GM19372 (cell line): ENCODE data around the gene CDK17.
"Not testable (repeated sequence)": the region's sequence is repeated elsewhere in the genome, so short reads cannot be mapped to it uniquely, and the experiment has no call there.

Experiments
- ATAC-seq: cut with Tn5 transposase; IDR thresholded peaks from one replicate; pipeline ENCODE4 v1.9.1; 2021; ENCODE audit warnings: mild to moderate bottlenecking, low read depth, moderate library complexity; ENCODE audit not compliant: unreplicated experiment

Gene CDK17

DNA sequence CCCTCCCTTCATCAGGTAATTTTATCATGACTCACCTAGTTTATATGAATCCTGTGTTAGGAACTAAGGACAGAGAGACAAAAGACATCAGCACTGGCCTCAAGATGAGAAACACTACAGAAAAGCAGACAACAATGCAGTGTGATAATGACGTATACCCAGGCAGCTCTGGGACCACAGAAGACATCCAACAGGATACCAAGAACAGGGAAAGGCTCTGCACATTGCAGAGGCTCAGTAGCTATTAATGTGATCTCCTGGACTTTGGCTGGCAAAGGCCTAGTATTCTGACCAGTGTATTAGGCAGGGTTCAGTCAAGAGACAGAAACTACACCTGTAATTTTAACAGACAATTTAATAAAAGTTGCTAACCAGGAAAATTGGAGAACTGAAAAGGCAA, 39.7 kb downstream of the CDK17 start:
- no peak for ATAC-seq

DNA sequence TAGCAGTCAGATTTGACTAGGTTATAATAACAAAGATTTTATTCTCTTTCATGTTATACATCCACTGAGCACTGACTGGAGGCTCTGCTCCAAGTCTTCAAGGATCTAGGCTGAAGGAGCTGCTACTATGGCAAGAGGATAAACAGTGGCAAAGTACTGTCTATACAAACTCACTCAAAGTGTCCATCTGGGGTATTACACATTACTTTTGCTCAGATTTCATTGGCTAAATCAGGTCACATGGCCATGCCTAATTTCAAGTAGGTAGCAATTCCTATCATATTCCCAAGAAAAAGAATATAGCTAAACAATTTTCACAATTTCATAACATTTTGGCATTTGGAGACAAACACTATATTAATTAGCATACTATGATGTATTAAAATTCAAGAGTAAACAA, 40.9 kb downstream of the CDK17 start:
- ATAC-seq, result no peak

DNA sequence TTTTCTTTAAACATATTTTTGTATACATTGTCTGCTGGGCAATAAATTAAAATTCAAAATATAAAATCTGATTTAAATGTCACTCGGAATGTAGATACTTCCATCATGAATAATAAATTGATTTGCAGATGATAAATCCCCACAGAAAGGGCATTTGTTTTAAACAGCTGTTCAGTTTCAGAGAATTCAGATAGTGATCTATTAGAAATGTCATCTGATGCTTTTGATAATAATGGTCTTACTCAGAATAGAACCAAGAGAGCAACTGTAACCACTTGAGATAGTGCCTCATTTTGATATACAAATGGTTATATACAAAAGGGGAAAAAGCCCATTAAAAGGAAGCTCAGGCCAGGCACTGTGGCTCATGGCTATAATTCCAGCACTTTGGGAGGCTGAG, 43.4 kb downstream of the CDK17 start:
- no peak for ATAC-seq

DNA sequence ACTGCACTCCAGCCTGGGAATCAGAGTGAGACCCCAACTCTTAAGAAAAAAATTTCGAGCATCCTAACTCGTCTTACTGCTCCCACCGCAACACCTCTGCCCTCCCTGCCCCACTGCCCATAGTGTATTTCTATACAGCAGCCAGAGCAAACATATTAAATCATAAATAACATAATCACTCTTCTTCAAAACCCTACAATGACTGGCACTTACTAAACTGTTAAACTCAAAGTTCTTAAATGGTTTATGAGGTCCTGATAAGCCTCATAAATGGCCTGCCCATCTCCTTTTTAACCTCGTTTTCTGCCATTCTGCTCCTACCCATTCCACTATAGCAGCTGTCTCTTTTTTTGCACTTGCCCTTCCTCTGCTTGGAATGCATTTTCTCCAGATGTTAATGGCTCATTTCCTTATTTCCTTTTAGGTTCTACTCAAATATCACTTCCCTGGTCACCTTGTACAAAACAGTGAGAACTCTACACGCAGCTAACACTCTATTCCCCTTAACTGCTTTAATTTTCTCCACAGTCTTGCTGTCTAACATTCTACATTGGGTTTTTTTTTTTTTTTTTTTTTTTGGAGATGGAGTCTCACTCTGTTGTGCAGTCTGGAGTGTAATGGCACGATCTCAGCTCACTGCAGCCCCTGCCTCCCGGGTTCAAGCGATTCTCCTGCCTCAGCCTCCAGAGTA, 45.2 kb downstream of the CDK17 start:
- no peak for ATAC-seq

DNA sequence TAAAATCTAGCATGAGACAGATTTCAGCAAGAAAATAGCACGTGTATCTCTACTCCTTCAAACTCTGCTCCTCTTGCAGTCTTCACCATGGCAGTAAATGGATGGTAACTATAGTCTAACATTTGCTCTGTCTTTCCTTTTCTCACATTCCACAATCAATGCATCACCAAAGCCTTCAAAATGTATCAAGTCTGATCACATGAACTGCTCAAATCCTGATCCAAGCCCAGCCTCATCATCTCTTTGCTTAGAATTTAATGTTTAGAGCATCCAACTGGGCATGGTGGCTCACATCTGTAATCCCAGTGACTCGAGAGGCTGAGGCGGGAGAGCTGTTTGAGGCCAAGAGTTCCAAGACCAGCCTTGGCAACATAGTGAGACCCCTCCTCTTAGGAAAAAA, 45.9 kb downstream of the CDK17 start:
- no peak for ATAC-seq

DNA sequence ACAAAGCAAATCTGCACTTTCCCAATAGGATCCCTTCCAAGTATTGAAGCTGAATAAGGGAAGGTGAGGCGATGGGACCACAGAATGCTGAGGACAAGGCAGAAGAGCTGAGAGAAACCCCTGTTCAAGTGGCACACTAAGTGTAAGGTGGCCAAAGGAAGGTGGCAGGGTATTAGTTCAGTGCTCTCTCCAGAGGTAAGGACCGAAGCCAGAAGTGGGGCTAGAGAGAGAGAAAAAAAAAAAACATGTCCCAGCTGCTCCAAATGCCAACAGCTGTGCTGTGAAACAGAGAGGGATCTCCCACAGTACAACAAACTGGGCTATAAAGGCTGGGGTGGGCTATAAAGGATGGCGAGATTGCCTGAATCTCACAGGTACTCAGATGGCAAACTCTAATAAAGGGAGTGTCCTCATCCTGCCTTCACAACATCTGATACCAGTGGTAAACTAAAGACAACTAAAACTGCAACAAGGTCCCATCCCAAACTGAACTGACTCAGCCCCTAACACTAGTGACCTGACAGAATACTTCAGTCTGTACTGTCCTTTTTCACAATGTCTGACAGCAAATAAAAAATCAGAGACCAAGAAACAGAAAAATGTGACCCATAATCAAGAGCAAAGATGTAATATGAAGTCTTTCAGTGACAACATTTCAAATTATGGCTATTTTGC, 47.9 kb downstream of the CDK17 start:
- ATAC-seq, result no peak

DNA sequence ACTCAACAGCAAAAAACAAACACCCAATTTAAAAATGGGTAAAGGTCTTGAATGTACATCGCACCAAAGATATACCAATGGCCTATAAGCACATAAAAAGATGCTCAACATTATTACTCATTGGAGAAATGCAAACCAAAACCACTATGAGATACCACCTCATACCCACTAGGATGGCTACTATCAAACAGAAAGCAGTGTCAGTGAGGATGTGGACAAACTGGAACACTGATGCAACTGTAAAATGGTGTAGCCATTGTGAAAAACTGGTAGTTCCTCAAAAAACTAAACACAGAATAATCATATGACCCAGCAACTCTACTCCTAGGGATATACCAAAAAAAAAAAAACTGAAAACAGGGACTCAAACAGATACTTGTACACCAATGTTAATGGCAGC, 49.3 kb downstream of the CDK17 start:
- ATAC-seq, result no peak

DNA sequence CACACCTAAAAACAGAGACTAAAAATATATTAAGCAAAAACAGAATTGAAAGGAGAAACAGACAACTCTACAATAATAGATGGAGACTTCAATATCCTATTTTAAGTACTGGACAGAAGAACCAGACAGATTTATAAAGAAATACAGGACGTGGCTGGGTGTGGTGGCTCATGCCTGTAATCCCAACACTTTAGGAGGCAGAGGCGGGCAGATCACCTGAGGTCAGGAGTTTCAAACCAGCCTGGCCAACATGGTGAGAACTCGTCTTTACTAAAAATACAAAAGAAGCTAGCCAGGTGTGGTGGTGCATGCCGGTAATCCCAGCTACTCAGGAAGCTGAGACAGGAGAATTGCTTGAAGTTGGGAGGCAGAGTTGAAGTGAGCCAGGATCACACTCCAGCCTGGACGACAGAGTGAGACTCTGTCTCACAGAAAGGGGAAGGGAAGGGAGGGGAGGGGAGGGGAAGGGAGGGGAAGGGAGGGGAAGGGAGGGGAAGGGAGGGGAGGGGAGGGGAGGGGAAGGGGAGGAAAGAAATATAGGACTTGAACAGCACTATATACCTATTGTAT, 53.0 kb downstream of the CDK17 start:
- ATAC-seq, result no peak

DNA sequence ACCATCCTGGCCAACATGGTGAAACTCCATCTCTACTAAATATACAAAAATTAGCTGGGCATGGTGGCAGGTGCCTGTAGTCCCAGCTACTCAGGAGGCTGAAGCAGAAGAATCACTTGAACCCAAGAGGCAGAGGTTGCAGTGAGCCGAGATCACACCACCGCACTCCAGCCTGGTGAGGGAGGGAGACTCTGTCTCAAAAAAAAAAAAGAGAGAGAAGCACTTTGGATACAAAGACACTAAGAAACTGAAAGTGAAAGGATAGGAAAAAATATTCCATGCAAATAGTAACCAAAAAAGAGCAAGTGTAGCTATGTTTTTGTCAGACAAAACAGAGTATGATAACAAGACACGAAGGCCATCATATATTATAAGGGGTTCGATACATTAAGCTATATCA, 53.5 kb downstream of the CDK17 start:
- not testable (repeated sequence) for ATAC-seq

DNA sequence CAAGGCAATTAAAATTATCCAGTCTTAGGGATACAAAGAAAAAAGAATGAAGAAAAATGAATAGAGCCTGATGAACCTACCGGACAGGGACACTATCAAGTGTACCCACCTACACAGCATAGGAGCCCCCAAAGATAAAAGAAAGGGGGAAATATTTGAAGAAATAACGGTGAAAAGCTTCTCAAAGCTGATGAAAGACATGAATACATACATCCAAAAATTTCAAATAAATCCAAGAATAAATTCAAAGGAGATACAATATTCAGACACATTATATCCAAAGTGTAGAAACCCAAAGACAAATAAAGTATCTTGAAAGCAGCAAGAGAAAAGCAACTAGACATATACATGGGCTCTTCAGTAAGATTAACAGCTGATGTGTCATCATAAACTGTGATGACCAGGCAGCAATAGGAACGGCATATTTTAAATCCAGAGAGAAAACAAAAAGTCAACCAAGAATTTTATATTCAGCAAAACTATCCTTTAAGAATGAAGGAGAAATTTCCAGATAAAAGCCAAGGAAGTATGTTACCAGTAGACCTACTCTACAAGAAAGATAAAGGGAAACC, 56.0 kb downstream of the CDK17 start:
- ATAC-seq, result no peak

DNA sequence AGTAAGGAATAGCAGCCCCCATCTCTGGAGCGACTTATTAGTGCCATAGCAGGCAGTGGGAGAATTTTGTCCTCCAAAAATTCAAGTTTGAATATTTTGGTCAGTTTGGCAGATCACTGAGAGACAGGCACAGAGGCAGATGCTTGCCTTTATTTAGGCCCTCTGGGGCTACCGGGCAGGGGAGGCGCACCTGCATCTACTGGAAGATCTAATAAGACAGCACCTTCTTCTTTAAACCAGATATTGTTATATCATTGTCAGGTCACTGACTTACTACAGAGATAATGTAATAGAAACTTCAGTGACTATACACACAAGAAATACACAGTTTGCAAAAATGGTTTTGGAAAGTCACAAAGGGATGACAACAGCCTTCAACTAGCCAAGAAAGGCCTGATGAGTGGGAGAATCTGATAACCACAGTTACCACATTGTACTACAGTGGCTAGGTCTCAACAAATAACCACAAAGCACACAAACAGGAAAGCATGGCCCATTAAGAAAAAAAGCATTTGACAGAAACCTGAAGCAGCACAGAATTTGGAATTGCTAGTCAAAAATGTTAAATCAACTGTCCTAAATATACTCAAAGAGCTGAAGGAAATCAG, 56.8 kb downstream of the CDK17 start:
- ATAC-seq, result peak; percentile 73

DNA sequence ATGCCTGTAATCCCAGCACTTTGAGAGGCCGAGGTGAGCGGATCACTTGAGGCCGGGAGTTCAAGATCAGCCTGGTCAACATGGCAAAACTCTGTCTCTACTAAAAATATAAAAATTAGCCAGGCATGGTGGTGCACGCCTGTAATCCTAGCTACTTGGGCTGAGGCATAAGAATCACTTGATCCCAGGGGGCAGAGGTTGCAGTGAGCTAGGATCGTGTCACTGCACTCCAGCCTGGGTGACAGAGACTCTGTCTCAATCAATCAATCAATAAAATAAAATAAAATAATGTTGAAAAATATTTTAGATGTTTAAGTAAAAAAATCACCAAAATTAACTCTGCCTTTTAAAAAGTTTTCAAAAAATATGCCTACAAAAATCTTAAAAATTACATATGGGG, 60.6 kb downstream of the CDK17 start:
- not testable (repeated sequence) for ATAC-seq

DNA sequence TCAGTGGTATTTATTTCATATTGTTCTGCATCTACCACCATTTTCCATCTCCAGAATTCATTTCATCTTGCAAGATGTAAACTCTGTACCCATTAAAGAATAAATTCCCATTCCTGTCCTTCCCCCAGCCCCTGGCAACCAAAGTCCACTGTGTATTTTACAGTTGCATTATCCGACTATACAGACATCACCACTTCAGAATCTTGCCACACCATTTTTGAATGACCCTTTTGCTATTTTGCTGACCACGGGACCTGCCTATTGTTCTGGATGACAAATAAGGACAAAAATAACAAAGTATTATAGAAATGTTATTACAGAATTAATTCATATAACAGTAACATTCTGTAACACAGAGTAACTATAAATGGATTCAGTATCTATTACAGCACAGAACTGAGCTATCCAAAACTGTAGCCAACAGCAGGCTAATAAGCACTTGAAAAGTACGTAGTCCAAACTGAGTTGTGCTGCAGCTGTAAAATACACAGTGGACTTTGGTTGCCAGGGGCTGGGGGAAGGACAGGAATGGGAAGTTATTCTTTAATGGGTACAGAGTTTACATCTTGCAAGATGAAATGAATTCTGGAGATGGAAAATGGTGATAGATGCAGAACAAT, 61.3 kb downstream of the CDK17 start:
- ATAC-seq, result no peak

DNA sequence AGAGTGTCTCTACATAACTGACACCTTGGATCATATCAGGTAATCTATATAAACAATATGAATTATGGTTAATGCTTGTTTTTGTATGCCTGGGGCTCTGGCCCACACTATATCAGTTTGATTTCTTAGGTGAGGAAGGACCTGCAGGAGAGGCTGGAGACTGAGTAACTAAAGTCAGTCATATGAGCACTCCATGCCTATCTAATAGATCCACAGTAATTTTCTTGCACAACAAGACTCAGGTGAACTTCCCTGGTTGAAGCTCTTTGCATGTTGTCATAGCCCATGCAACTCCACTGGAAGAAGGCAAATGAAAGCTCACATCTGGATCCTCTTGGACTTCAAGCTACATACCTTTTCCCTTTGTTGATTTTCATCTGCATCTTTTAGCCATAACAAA, 62.3 kb downstream of the CDK17 start:
- ATAC-seq, result no peak

DNA sequence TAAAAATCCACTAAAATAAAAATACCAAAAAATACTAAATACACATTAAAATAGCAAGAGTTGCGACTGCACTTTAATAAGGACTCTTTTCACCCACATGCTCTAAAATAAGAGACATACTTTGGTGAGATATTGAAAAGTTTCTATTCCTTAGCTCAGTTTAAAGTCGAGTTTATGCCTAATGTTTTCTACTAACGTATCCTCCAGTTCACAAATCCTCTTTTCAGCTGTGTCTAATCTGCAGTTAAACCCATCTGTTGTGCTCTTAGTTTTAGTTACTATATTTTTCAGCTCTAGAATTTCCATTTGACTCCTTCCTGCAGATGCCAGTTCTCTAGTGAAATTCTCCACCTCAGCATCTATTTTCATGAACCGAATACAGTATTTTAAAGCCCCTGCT, 63.8 kb downstream of the CDK17 start:
- no peak for ATAC-seq

DNA sequence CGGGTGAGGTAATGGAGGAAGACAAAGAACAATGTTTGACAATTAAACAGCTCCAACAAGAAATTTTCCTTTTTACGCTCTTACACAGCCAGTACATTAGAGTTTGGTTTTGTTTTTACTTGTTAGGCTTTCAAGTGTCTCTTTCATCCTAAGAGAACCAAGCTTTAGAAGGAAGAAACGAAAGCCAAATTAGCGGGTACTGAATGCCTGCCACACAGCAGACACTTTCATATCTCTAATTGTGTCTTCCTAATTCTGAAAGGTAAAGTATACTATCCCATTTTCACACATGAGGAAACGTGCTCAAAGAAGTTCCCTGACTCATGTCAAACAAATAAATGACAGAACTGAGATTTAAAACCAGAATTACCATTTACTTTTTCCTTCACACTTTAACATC, 65.0 kb downstream of the CDK17 start:
- peak; percentile 65 for ATAC-seq

DNA sequence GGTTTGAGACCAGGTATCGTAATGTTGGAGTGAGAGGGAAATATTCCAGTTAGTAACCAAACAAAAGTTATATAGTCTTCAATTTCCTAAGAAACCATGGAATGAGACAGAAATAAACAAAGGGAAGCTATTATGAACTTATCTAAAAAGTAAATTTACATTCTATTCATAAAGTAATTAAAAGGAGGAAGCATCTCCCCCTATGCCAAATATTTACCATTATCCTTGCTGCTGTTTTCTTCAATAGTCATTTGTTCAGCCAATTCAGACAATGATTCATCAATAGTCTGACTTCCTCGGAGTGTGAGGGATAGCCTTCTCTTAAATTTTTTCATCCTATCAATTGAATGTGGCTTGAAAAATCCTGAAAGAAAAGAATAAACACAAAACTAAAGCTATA, 65.7 kb downstream of the CDK17 start:
- ATAC-seq, result no peak

DNA sequence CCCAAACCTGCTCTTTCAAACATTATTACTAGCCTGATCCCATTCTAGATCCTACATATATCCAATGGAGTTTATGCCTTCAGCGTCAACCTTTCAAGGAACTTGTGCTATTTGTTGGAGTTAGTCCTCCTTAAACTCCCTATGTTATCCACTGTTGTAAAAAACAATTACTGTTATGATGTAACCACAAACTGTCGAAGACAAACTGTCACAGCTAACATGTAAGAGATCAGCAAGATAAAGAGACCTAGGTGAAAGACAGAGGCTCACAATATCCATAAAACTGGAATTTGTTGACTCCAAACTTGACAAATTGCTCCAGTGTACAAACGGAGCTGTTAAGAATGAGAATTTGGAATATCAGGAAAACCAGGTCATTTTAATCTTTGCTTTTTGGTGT, 70.7 kb downstream of the CDK17 start:
- no peak for ATAC-seq

DNA sequence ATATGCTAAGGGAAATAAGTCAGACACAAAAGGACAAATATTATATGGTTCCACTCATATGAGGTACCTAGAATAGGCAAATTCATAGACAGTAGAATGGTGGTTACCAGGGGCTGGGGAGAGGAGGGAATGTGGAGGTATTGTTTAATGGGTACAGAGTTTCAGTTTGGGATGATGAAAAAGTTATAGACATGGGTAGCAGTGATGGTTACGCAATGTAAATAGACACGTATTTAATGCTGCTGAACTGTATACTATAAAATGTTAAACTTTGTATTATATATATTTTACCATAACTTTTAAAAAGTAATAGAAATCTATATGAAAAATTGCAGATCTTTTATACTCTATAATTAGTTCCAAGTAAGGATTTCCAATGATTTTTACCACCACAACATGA, 71.2 kb downstream of the CDK17 start:
- ATAC-seq, result no peak

DNA sequence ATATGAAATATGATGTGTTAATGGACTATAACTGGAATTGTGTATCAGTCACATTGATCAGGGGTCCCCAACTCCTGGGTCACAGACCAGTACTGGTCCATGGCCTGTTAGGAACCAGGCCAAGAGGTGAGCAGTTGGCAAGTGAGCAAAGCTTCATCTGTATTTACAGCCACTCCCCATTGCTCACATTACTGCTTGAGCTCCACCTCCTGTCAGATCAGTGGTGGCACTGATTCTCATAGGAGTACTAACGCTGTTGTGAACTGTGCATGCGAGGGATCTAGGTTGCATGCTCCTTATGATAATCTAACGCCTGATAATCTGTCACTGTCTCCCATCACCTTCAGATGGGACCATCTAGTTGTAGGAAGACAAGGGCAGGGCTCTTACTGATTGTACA, 72.3 kb downstream of the CDK17 start:
- peak; percentile 30 for ATAC-seq

DNA sequence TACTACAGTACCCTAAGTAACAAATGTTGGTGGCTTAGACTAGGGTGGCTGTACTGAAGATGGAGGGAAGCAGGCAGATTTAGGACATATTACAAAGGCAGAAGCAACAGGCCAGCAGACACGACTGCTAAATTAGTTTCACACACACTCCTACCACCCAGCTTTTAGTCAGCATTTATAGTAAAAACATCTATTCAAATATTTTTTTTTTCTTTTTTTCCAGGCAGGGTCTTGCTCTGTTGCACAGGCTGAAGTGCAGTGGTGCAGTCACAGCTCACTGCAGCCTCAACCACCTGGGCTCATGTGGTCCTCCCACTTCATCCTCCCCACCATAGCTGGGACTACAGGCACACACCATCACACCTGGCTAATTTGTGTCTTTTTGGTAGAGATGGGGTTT, 72.9 kb downstream of the CDK17 start:
- ATAC-seq, result peak; percentile 70
